ENCODE data around the gene CAST. TPM values are rescaled to one million over a fixed set of nuclear protein-coding genes. Genes with fewer than 3 reads are reported as not detected.

The CAST gene
- total and polyA plus RNA-seq, 2 donors from 2014 or later, result 83.2 to 282 TPM

DNA sequence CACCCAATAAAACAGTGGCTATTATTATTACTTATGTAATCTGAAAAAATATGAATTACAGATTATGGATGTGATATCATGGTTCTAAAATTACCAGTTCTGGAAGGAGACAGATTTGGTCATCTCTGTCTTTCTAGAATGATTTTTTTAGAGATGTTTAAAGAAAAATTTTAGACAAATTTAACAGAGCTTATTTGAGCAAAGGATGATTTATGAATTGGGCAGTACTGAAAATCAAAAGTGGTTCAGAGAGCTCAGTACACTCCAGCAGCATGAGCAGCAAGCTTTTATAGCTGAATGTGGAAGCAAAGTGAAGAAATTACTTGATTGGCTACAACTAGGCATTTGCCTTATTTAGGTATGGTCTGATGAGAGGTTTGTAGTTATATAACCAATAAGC lies 11.0 kb downstream of the CAST start:
- TF ChIP-seq, protein P1, sequence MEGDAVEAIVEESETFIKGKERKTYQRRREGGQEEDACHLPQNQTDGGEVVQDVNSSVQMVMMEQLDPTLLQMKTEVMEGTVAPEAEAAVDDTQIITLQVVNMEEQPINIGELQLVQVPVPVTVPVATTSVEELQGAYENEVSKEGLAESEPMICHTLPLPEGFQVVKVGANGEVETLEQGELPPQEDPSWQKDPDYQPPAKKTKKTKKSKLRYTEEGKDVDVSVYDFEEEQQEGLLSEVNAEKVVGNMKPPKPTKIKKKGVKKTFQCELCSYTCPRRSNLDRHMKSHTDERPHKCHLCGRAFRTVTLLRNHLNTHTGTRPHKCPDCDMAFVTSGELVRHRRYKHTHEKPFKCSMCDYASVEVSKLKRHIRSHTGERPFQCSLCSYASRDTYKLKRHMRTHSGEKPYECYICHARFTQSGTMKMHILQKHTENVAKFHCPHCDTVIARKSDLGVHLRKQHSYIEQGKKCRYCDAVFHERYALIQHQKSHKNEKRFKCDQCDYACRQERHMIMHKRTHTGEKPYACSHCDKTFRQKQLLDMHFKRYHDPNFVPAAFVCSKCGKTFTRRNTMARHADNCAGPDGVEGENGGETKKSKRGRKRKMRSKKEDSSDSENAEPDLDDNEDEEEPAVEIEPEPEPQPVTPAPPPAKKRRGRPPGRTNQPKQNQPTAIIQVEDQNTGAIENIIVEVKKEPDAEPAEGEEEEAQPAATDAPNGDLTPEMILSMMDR (IDR thresholded peaks at IDR 0.05; ENCODE audit: borderline replicate concordance, extremely low read depth, insufficient read depth), result no peak

DNA sequence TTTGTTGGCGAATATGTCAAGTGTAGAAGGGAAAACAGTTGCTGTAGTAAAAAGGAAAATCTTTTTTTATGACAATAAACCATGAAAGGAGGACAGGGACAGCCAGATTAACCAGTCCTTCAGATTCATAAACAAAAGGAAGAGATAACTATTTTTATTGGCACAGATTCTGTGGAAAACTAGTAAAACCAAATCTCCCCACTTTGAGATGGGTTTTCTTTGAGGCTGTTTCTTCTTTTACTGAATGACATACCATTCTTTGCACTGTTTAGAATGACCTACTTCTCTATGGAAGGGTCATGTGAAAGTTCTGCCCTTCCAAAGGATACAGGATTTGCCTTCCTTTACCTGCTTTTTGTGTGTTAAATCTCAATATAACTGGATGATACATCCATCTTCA lies 13.7 kb downstream of the CAST start:
- Histone ChIP-seq H3K9me3 (ENCODE audit: control insufficient read depth in 2 of 3, insufficient read depth in 1 of 3, low read length in 3 of 3) (no peaks in the 10 kb centered on the region), H3K4me3 (ENCODE audit: low read length in 3 of 3) (no peak overlapping the region), H3K9ac (ENCODE audit: low read length in 3 of 3) (no peak overlapping the region), H3K4me1 (ENCODE audit: control insufficient read depth in 2 of 3, insufficient read depth in 2 of 3, low read depth in 1 of 3, low read length in 3 of 3) (peaks cover 0 to 3% (median 3%) of the 10 kb centered on the region in 3 donors), H3K27me3 (ENCODE audit: control insufficient read depth, insufficient read depth, low read length) (no peaks in the 10 kb centered on the region), H3K27ac (ENCODE audit: low read depth in 2 of 2, low read length in 2 of 2) (no peak overlapping the region), H3K36me3 (ENCODE audit: control insufficient read depth in 2 of 3, insufficient read depth in 3 of 3, low read length in 3 of 3) (peaks cover 0 to 2% (median 0%) of the 10 kb centered on the region in 3 donors)
- no peak for DNase-seq
- TF ChIP-seq, protein P1 (IDR thresholded peaks at IDR 0.05; ENCODE audit: borderline replicate concordance, extremely low read depth, insufficient read depth), result no peak
- intact Hi-C loops (cut with DNase I), result no loop called here
- FAIRE-seq, result no peak

More for the DNA sequence above, 11.0 kb downstream of the CAST start:
- no peak overlapping the region for H3K4me3 ChIP-seq (ENCODE audit: low read length in 3 of 3)
- no peaks in the 10 kb centered on the region for H3K27me3 ChIP-seq (ENCODE audit: control insufficient read depth, insufficient read depth, low read length)
- intact Hi-C loops (cut with DNase I), result no loop called here
- FAIRE-seq (no peak), DNase-seq (no peak)
- H3K9ac ChIP-seq (ENCODE audit: low read length in 3 of 3), result no peak overlapping the region
- H3K27ac ChIP-seq (ENCODE audit: low read depth in 2 of 2, low read length in 2 of 2), result no peak overlapping the region
- H3K9me3 ChIP-seq (ENCODE audit: control insufficient read depth in 2 of 3, insufficient read depth in 1 of 3, low read length in 3 of 3), result no peaks in the 10 kb centered on the region
- peaks cover 0 to 8% (median 7%) of the 10 kb centered on the region in 3 donors for H3K4me1 ChIP-seq (ENCODE audit: control insufficient read depth in 2 of 3, insufficient read depth in 2 of 3, low read depth in 1 of 3, low read length in 3 of 3)
- peaks cover 0 to 2% (median 0%) of the 10 kb centered on the region in 3 donors for H3K36me3 ChIP-seq (ENCODE audit: control insufficient read depth in 2 of 3, insufficient read depth in 3 of 3, low read length in 3 of 3)

DNA sequence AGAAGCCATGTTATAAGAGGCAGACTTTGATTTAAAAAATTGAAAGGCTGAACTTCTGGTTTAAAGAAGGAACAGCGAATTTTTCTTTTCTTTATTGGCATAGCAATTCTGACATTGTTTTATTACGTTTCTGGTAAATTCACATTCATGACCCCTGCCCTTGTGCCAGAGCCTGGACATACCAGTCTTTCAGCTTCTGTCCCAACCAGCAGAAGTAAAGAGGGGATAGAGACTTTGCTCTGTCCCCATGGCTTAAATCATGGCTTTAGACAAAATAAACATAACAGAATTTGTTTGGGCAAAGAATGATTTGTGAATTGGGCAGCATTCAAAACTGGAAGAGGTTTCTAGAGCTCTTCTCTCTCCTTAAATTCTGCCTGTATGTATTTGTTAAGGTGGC lies 15.3 kb downstream of the CAST start:
- no peak overlapping the region for H3K27ac ChIP-seq (ENCODE audit: low read depth in 2 of 2, low read length in 2 of 2)
- H3K9me3 ChIP-seq (ENCODE audit: control insufficient read depth in 2 of 3, insufficient read depth in 1 of 3, low read length in 3 of 3), result no peaks in the 10 kb centered on the region
- H3K36me3 ChIP-seq (ENCODE audit: control insufficient read depth in 2 of 3, insufficient read depth in 3 of 3, low read length in 3 of 3), result peaks cover 0 to 2% (median 0%) of the 10 kb centered on the region in 3 donors
- FAIRE-seq (no peak), DNase-seq (no peak)
- no peak overlapping the region for H3K9ac ChIP-seq (ENCODE audit: low read length in 3 of 3)
- no peak overlapping the region for H3K4me3 ChIP-seq (ENCODE audit: low read length in 3 of 3)
- intact Hi-C loops (cut with DNase I), result no loop called here
- TF ChIP-seq, protein P1 (IDR thresholded peaks at IDR 0.05; ENCODE audit: borderline replicate concordance, extremely low read depth, insufficient read depth), result no peak
- no peaks in the 10 kb centered on the region for H3K27me3 ChIP-seq (ENCODE audit: control insufficient read depth, insufficient read depth, low read length)
- no peaks in the 10 kb centered on the region for H3K4me1 ChIP-seq (ENCODE audit: control insufficient read depth in 2 of 3, insufficient read depth in 2 of 3, low read depth in 1 of 3, low read length in 3 of 3)

DNA sequence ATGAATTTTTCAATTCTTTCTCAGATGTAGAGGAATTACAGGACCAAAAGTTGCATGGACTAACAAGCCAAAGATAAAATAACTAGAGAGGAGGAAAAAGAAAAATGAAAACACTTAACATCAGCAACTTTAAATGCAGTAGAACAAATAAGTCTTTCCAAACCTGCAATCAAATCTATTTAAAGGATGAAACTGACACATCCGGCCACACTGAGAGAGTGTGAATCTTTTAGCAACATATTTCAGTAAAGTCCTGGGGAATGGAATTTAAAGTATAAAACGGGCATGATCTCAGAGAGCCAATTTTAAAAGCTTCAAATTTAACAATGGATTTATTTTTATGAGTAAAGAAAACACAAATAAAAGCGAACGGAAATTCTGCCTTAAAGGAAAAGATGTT lies 17.1 kb downstream of the CAST start:
- no peak overlapping the region for H3K27ac ChIP-seq (ENCODE audit: low read depth in 2 of 2, low read length in 2 of 2)
- intact Hi-C loops (cut with DNase I), result no loop called here
- H3K36me3 ChIP-seq (ENCODE audit: control insufficient read depth in 2 of 3, insufficient read depth in 3 of 3, low read length in 3 of 3), result peaks cover 0 to 2% (median 0%) of the 10 kb centered on the region in 3 donors
- no peak overlapping the region for H3K4me3 ChIP-seq (ENCODE audit: low read length in 3 of 3)
- TF ChIP-seq, protein P1 (IDR thresholded peaks at IDR 0.05; ENCODE audit: borderline replicate concordance, extremely low read depth, insufficient read depth), result no peak
- H3K27me3 ChIP-seq (ENCODE audit: control insufficient read depth, insufficient read depth, low read length), result no peaks in the 10 kb centered on the region
- DNase-seq (no peak), FAIRE-seq (no peak)
- no peaks in the 10 kb centered on the region for H3K4me1 ChIP-seq (ENCODE audit: control insufficient read depth in 2 of 3, insufficient read depth in 2 of 3, low read depth in 1 of 3, low read length in 3 of 3)
- no peak overlapping the region for H3K9ac ChIP-seq (ENCODE audit: low read length in 3 of 3)
- H3K9me3 ChIP-seq (ENCODE audit: control insufficient read depth in 2 of 3, insufficient read depth in 1 of 3, low read length in 3 of 3), result no peaks in the 10 kb centered on the region
